Measurements from ENCODE around the gene SPOP. TPM values are rescaled to one million over a fixed set of nuclear protein-coding genes. Genes with fewer than 3 reads are reported as not detected.

Gene SPOP
- total RNA-seq, 6 experiments from 2014 or later = 53.2 to 60.6 (median 55.6) TPM

DNA sequence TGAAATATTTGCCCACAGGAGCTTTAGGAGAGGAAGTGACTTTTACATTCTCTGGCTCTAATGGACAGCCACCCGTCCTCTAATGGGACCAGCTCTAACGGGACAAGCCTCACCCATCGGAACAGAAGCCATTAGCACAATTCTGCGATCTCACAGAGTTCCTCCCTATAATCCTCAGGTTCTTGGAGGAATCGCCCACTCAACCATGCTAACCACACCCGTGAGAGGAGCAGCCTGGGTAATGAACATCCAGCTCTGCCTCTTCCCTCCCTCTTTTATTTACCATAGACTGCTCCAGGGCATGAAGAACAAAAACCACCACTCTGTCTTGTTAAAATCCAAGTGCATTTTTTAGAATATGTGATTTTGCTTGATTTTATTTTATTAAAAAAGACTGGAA is 23.1 kb upstream of the SPOP start:
- no peaks in the 10 kb centered on the region for H3K9me3 Mint-ChIP-seq
- DNase-seq = no peak
- no peak overlapping the region for H3K4me3 Mint-ChIP-seq
- TF ChIP-seq CTCF (IDR thresholded peaks at IDR 0.05) = no peak
- H3K27me3 Mint-ChIP-seq (ENCODE audit: insufficient read depth) = peaks cover 2% of the 10 kb centered on the region; the same call in 1 of the 2 replicates
- H3K27ac Mint-ChIP-seq = no peak overlapping the region
- peaks cover 20% of the 10 kb centered on the region for H3K36me3 Mint-ChIP-seq (ENCODE audit: low read depth)
- H3K4me1 Mint-ChIP-seq (ENCODE audit: low read depth) = peaks cover 10% of the 10 kb centered on the region

GRCh38 chr17:49699966-49700575 is 22.2 kb upstream of the SPOP start:
- Mint-ChIP-seq H3K27me3 (ENCODE audit: insufficient read depth) (no peaks in the 10 kb centered on the region), H3K9me3 (no peaks in the 10 kb centered on the region), H3K36me3 (ENCODE audit: low read depth) (peaks cover 15% of the 10 kb centered on the region), H3K4me1 (ENCODE audit: low read depth) (peaks cover 5% of the 10 kb centered on the region), H3K27ac (no peak overlapping the region), H3K4me3 (no peak overlapping the region)
- no peak for TF ChIP-seq CTCF (IDR thresholded peaks at IDR 0.05)
- DNase-seq = no peak

GRCh38 chr17:49698005-49698404 is 20.1 kb upstream of the SPOP start:
- Mint-ChIP-seq H3K27ac (no peak overlapping the region), H3K4me1 (ENCODE audit: low read depth) (peaks cover 8% of the 10 kb centered on the region), H3K9me3 (no peaks in the 10 kb centered on the region), H3K27me3 (ENCODE audit: insufficient read depth) (no peaks in the 10 kb centered on the region; the same call in 1 of the 2 replicates), H3K4me3 (no peak overlapping the region), H3K36me3 (ENCODE audit: low read depth) (peaks cover 8% of the 10 kb centered on the region; the same call in 1 of the 2 replicates)
- TF ChIP-seq CTCF (IDR thresholded peaks at IDR 0.05) = no peak
- DNase-seq = no peak

GRCh38 chr17:49696233-49696761 is 18.4 kb upstream of the SPOP start:
- Mint-ChIP-seq H3K4me1 (ENCODE audit: low read depth) (peaks cover 23% of the 10 kb centered on the region), H3K27ac (no peak overlapping the region), H3K4me3 (no peak overlapping the region), H3K9me3 (no peaks in the 10 kb centered on the region), H3K36me3 (ENCODE audit: low read depth) (peaks cover 6% of the 10 kb centered on the region; the same call in 1 of the 2 replicates), H3K27me3 (ENCODE audit: insufficient read depth) (peaks cover 3% of the 10 kb centered on the region; the same call in 1 of the 2 replicates)
- no peak for DNase-seq
- TF ChIP-seq CTCF (IDR thresholded peaks at IDR 0.05) = no peak

DNA sequence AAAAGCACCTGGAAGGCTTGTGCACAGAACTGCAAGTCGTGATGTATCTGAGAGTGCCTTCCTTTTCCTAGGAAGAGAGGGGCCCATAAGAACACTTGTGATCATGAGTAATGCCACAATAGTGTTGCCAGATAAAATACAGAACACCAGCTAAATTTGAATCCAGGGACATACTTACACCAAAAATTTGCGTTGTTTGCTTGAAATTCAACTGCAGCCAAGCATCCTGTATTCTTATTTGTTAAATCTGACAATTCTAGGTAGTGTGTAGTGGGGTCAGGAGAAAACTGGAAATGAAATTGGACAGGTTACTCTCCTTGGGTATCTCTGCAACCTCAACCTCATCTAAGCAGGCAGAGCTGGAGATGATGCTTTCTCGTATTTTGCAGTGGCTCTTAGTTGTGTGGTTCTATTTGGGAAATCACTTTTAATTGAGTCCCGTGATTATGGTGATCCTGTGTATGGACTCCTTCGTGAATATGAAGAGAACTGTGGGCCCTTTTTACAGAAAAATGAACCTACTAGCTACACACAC is 17.9 kb upstream of the SPOP start:
- Mint-ChIP-seq H3K4me1 (ENCODE audit: low read depth) (peaks cover 28% of the 10 kb centered on the region), H3K36me3 (ENCODE audit: low read depth) (peaks cover 1% of the 10 kb centered on the region; the same call in 1 of the 2 replicates), H3K9me3 (no peaks in the 10 kb centered on the region), H3K27me3 (ENCODE audit: insufficient read depth) (peaks cover 3% of the 10 kb centered on the region; the same call in 1 of the 2 replicates), H3K4me3 (no peak overlapping the region), H3K27ac (no peak overlapping the region)
- DNase-seq = no peak
- TF ChIP-seq CTCF (IDR thresholded peaks at IDR 0.05) = no peak; the same call in none of the 2 replicates
